ENCODE measurements around the gene ZNF516.

The ZNF516 gene

GRCh38 chr18:76455003-76455676, 39.9 kb downstream of the ZNF516 start:
- DNase-seq: no peak

DNA sequence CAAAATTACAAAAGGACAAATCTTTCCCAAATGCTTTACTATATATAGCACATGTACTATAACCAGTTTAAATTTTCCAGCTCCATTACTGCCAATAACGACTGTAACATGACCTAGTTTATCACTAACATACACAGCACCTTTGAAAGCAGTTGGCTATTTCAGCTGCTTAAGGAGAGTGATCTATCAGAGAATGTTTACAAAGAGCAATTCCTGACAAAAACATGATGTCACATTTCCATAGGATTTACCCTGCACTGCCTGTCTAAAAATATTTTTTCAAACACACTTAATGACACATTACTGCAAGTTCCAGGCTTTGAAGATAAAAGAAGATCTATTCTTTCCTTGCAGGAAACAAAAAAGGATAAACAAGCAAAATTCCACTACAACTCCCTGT, 40.6 kb downstream of the ZNF516 start:
- no peak for DNase-seq

GRCh38 chr18:76453932-76454331, 41.1 kb downstream of the ZNF516 start:
- DNase-seq: no peak

DNA sequence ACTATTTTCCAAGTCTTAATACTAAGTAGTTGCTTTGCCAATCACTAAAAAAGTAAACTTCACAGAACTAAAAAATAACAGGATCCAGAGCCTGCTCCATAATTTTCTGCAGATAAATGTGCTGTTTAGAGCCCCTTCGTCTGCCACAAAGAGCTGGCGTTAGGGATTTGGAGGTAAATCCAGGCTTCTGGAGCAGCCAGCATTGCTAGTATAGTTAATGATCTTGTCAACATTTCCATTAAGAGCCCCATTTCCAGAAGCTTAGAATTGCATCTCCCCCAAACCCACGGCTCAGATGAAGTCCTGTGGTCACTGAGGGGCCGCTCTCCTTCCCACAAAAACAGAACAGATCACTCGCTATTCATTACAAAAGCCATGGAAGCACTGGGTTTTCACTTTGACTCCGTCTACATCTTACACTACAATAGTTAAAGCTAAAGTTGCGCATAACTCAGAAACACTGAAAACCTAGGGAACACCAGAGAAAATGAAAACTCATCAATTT, 41.9 kb downstream of the ZNF516 start:
- DNase-seq: no peak

- no peak for DNase-seq
Measured at GRCh38 chr18:76452357-76452756, 42.7 kb downstream of the ZNF516 start.

- DNase-seq: no peak
Measured at GRCh38 chr18:76451396-76452331, 43.4 kb downstream of the ZNF516 start.

DNA sequence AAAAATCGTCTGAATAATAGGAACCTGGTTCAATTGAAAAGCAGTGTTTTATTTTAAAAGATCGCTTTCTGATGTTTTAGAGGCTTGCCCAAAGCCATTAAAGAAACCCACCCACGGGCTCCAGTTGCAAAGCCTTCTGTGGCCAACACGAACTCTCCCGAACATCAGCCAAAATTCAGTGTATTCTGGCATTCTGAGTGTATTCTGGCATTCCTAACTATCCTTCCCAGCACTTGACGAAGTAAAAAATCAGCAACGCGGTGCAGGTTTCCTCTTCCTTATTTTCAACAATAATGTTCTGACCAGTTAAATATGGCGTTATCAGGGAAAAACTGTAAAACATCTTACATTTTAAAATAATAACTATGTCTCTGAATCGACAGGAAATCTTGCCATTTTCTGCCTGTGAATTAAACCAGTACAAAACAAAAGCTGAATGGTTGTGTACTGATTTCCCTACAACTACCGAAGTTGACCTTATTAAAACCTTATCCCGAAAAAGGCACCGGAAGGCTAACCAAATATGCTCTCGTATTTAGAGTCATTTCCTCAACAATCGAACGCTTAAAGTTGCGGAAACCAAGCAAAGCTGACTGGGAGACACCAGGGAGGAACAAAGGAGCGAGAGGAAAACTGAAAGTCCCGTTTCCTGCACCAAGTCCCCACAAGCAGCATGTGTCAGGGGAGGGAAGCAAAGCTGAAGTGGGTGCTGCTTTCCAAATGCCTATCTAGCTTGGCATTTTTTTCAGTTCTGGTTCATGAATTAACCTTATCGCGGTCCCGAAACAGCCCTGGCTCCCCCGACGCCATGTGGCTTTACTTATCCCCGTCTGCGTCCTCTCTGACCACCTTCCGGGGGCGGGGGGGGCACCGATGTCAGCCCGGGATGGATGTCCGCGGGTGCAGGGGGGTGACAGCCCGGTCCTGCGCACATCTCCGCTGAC, 44.3 kb downstream of the ZNF516 start:
- DNase-seq: no peak

DNA sequence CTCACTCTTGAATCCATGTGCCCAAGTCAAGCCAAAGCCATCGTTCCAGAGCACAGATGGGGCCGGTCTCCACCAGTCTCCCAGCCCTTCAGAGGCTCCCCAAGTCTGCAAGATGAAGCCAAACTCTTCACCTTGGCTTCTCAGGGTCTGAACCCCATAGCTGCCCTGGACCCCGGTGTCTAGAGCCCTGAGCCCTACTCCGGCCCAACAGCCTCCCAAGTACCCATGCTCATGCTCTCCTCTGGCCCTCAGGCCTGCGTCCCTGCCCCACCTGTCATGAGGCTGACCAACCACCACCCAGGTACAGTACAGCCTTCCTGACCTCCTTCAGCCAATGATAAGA, 46.0 kb downstream of the ZNF516 start:
- DNase-seq: no peak

DNA sequence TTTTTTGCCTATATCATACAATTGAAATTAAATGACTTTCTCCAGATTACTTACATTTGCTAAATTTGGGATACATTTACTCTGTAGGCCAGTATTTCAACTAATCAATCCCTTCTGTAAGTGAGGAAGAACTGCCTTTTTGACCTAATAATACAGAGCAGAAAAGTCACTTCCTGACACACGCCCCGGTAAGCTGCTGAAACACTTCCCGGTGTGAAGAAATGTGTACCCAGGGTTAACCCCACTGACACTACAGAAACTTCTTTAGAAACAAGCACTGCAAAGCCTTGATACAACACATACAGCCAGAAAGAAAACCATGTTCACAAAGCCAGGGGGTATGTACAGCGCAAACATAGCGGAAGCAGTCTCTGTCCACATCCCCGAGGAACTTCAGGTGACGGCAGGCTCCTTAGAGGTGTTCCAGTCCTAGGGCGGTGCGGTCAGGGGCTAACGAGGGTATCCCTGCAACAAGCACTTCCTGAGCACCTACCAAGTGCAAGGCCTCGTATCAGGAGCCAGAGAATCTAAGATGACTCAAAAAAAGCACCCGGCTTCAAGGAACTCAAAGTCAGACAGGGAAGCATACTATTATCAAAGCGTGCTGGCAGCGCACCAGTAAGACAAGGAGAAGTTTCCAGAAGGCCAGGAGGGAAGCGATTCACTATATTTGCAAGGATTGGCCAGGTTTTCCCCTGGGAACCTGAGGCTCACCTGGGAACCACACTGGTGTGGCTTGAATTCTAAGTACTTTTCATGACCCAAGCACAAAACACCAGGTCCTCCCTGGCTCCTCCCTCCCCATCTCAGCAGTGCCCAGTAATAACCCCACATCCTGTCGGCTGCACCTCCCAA, 46.6 kb downstream of the ZNF516 start:
- DNase-seq: no peak

DNA sequence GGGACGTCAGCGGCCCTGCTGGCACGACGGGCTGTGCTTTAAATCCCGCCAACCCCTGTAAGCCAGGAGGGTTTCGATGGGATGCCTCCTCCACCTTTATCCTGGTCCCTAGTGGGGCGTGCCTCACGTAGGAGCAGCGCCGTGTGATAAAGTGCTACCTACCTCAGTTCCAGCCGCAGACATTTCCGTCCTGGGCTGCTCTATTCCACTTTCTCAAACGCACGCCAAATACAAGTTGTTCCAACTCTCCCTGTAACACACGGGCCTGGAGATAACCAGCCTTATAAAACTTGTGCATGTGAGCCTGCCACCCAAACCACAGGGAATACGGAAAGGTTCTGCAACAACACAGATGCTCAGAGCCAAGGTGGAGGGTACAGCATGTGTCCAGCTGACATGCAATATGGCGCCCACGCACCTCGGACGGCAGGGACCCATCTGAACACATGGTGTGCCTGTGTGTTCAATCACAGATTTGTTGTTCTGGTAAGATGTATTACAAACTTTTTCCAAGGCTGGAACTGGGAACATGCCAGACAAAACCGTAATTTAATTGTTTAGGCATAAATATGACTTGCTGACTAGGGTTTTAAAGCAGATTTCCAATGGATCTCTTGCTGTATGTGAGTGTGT, 47.7 kb downstream of the ZNF516 start:
- no peak for DNase-seq

DNA sequence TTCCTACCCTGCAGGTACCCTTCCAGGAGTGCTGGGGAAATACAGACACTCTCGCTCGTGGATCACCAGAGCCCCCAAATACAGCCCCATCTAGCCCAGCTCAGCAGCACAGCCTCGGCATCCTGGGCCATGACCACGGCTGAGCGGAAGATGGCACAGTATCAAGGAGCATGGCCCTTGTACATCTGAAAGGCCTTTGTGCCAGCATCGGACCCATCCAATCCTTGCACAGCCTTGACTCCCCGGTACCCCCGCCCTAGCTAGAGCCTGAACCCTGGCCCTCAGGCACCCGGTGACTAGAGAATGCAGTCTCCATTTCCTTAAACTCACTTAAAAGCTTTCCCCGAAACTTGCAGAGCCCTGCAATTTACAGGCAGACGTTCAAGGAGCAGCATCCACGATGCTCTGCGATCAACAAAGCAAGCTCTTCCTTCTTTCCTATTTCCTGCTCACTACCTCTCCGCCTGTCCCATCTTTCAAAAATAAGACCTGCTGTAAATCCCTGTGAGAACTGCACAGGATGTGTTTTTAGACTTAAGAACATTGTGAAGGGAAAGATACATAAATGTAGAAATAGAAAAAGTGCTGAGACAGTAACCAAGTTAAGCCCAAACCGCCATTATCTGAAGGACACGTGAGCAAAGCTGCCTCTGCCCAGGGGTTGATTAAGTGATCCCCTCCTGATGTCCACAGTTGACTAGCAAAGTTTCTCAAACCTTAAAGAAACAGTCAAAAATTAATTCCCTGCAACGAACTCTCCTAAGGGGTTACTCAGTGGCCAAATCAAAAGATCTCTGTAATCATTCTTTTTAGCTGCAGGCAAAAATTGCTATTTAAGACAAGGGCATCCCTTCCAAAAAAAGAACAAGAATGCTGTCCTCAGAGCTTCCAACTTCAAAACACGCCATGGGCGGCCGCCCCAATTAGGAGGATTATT, 48.5 kb downstream of the ZNF516 start:
- no peak for DNase-seq

GRCh38 chr18:76445741-76446232, 49.3 kb downstream of the ZNF516 start:
- no peak for DNase-seq

DNA sequence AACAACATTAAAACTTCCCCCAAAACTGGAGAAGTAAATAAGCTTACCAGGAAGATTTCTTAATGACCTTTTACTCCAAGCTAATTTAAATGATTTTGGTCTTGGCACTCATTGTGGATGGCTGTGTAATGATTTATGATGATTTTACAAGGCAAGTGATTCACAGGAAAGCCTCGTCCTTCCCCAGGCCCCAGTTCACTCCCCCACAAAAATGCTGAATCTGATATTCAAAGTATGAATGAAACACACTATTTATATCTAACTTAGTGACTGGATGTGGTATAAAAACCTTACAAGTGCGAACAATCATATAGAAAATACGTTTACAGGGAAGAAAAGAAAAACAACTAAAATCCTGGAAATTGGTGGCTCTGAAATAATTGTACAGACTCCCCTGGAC, 49.8 kb downstream of the ZNF516 start:
- no peak for DNase-seq

GRCh38 chr18:76444446-76445105, 50.5 kb downstream of the ZNF516 start:
- DNase-seq: no peak

DNA sequence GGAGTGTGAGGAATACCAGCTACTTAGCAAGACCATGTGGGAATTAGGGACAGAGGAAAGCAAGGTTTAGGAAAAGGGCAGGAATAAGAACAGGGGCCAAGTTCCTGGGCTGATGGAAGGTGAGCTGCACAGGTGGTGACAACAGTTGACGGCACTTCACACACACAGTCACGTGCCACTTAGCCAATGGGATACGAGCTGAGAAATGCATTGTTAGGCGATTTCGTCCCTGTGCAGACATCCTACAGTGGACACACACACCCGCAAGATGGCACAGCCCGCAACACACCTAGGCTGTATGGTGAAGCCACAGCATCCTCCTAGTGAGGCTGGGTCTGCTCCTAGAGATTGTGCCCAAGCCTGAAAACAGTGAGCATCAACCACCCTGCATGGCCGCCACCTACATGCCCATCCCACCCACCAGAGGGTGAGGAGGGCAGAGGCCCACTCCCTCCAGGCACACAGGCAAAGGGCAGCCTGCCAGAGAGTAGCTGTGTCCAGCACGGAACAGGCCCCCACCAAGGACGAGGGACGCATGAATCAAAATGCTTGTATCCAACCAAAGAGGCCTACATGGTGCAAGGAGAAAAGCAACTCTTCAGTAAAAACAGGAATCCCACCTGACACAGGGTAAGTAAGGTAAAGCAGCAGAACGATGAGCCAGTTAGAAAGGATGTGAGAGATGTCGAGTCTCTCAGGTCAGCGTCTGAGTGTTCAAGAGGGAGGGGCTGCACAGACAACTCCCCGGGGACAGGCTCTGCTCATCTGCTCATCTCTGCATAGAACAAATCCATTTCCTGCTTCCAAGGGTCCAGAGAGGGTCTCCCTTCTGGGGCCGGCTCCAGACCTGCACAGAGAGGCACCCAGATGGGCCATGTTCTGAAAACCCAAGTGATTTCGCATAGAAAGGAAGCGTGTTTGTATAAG, 51.3 kb downstream of the ZNF516 start:
- DNase-seq: no peak

GRCh38 chr18:76442413-76443171, 52.5 kb downstream of the ZNF516 start:
- no peak for DNase-seq

DNA sequence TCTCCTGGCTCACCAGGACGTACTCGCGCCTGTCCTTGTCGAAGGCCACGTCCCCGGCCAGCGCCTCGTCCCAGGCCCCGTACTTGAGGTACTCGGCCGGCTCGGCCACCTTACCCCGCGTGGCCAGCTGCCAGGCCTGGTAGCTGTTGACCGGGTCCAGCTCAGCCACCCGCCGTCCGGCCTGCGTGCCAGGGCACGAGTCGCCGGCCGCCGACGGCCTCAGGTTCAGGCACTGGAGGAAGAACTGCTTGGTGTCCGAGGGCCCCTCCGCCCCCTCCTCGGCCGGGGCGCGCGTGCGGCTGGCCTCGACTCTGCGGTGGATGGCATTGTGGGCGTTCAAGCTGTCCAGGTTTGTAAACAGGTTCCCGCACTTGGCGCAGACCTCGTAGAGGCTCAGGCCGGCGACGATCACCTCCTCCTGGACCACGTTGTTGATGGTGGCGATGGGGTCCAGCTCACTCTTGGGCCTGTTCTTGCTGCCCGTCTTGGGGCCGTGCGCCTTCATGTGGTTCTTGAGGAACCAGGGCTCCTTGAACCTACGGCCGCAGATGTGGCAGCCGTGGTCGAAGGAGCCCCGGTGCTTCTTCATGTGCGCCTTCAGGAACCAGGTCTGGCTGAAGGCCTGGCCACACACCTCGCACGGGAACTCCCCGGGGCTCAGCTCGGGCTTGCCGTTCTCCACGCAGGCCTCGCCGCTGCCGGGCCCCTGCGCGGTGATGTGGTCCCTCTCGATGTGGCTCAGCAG, 53.2 kb downstream of the ZNF516 start:
- no peak for DNase-seq

Measured in activated gamma-delta T cell (primary cell).